ENCODE results near the gene ZNF217. TPM values are rescaled to one million over a fixed set of nuclear protein-coding genes. Genes with fewer than 3 reads are reported as not detected.
"Not testable (repeated sequence)": the region's sequence is repeated elsewhere in the genome, so short reads cannot be mapped to it uniquely, and the experiment has no call there.

The ZNF217 gene
- total and polyA plus RNA-seq, 2 donors (not counting 1 experiment from before 2014, with no cell fraction given): 14.5 to 22.0 TPM

DNA sequence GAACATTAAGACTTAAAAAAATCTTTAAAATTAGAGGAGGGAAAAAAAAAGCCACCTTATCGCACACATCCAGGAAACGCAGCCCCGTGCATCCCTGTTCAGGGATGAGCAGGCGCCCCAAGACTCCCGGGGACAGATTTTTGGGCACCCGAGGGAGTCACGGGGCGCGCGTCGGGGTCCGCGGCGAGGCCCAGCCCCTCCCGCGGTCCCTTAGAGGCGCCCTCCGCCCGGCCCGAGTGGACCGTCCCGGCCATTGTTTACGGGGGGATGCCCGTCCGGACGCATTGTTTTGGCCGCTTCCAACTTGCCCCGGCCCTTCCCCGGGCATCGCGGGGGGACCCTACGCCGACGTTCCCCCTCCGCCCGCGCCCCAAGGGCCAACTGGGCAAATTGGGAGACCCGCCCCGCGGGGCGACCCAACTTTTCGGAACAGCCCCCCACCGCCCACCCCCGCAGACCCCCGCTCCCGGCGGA is 610 bp downstream of the ZNF217 start:
- H3K79me2 ChIP-seq (ENCODE audit: control insufficient read depth, insufficient read depth, low read length): peaks cover 48% of the 10 kb centered on the region
- peak overlapping the region; percentile 77 for H3K27ac ChIP-seq (ENCODE audit: insufficient read depth, low read length)

DNA sequence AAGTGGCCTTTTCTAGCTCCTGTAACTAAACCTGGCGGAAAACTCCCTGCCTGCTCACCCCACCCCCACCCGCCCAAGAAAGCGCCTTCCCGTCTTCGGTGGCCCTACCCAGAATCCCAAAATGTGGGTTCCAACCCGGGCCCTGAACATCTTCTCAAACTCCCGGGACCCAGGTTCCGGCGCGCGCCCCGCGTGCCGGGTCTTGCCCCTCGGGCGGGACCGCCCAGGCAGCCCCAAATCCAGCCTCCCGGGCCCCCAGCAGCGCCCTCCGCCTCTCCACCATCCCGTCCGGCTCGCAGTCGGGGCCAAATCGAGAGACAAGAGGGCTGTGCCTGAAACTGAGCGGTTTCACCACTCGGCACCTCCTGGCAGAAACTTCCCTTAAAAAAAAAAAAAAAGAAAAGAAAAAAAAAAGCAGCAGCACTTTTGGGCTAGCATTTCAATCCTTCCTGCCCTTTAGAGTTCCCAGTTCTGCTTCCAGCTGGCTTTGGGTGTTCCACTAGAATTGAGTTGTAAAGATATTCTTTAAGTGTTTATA is 1.1 kb downstream of the ZNF217 start:
- H3K4me3 ChIP-seq (replicated peaks in 1 of 4; ENCODE audit: control extremely low read depth in 1 of 4, insufficient read depth in 1 of 4, low read depth in 3 of 4, low read length in 4 of 4): peak overlapping the region; percentile 62 to 83 (median 80)
- peak overlapping the region; percentile 79 for H3K4me2 ChIP-seq (ENCODE audit: extremely low read depth, insufficient read depth, low read length)
- peaks cover 50% of the 10 kb centered on the region for H3K79me2 ChIP-seq (ENCODE audit: control insufficient read depth, insufficient read depth, low read length)
- not testable (repeated sequence) for H2AFZ ChIP-seq (ENCODE audit: low read length); H3K4me1 ChIP-seq (ENCODE audit: control insufficient read depth, extremely low read depth, insufficient read depth, low read length); H4K20me1 ChIP-seq (ENCODE audit: control insufficient read depth, extremely low read depth, insufficient read depth, low read length); H3K36me3 ChIP-seq (ENCODE audit: control insufficient read depth, insufficient read depth, low read length); H3K27me3 ChIP-seq (ENCODE audit: control insufficient read depth, insufficient read depth, low read length); H3K9me3 ChIP-seq (ENCODE audit: control insufficient read depth, insufficient read depth, low read depth, low read length)
- H3K9ac ChIP-seq (ENCODE audit: insufficient read depth, low read length): peak overlapping the region; percentile 91
- H3K27ac ChIP-seq (ENCODE audit: insufficient read depth, low read length): peak overlapping the region; percentile 77
- peak; percentile 57 to 73 for DNase-seq (ENCODE audit: low read depth in 2 of 2)

More for the DNA sequence above, 610 bp downstream of the ZNF217 start:
- Histone ChIP-seq H3K27me3 (ENCODE audit: control insufficient read depth, insufficient read depth, low read length) (no peaks in the 10 kb centered on the region), H3K36me3 (ENCODE audit: control insufficient read depth, insufficient read depth, low read length) (no peaks in the 10 kb centered on the region), H3K9ac (ENCODE audit: insufficient read depth, low read length) (peak overlapping the region; percentile 91), H3K4me1 (ENCODE audit: control insufficient read depth, extremely low read depth, insufficient read depth, low read length) (peaks cover 2% of the 10 kb centered on the region), H4K20me1 (ENCODE audit: control insufficient read depth, extremely low read depth, insufficient read depth, low read length) (no peaks in the 10 kb centered on the region), H3K9me3 (ENCODE audit: control insufficient read depth, insufficient read depth, low read depth, low read length) (no peaks in the 10 kb centered on the region), H2AFZ (ENCODE audit: low read length) (no peak overlapping the region), H3K4me2 (ENCODE audit: extremely low read depth, insufficient read depth, low read length) (no peak overlapping the region), H3K4me3 (replicated peaks in 1 of 4; ENCODE audit: control extremely low read depth in 1 of 4, insufficient read depth in 1 of 4, low read depth in 3 of 4, low read length in 4 of 4) (peak overlapping the region; percentile 62 to 83 (median 80))
- no peak for DNase-seq (ENCODE audit: low read depth in 2 of 2)
- TF ChIP-seq, protein P1, sequence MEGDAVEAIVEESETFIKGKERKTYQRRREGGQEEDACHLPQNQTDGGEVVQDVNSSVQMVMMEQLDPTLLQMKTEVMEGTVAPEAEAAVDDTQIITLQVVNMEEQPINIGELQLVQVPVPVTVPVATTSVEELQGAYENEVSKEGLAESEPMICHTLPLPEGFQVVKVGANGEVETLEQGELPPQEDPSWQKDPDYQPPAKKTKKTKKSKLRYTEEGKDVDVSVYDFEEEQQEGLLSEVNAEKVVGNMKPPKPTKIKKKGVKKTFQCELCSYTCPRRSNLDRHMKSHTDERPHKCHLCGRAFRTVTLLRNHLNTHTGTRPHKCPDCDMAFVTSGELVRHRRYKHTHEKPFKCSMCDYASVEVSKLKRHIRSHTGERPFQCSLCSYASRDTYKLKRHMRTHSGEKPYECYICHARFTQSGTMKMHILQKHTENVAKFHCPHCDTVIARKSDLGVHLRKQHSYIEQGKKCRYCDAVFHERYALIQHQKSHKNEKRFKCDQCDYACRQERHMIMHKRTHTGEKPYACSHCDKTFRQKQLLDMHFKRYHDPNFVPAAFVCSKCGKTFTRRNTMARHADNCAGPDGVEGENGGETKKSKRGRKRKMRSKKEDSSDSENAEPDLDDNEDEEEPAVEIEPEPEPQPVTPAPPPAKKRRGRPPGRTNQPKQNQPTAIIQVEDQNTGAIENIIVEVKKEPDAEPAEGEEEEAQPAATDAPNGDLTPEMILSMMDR (conservative IDR thresholded peaks at IDR 0.05 in 1 of 2, IDR thresholded peaks at IDR 0.05 in 1 of 2; ENCODE audit: low read depth in 1 of 2, low read length in 2 of 2): no peak
- no peak for TF ChIP-seq EZH2 (IDR thresholded peaks at IDR 0.05; ENCODE audit: low read length, missing control alignments)

DNA sequence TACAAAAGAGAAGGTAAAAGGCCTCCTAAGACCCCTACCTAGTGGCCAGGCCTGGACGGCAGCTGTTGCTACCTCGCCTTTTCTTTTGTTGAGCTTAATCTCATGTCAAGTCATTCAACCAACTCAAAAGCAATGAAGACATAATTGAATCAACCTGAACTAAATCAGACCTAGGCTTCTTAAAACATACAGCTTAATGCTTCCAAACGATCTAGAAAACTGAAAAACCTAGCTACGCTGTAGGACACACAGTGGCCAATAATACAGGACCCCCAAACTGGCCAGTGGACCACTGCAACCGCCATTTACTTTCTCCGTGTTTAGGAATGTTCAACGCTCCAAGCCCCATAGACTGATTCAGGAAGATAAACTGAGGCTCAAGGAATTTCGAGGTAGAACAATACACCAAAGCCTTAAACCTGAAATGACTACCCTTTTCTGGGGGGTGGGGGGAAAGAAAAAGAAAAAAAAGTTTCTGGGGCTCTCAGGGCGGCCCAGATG is 1.6 kb downstream of the ZNF217 start:
- H3K79me2 ChIP-seq (ENCODE audit: control insufficient read depth, insufficient read depth, low read length): peaks cover 54% of the 10 kb centered on the region
- peak overlapping the region; percentile 79 for H3K4me2 ChIP-seq (ENCODE audit: extremely low read depth, insufficient read depth, low read length)
- H3K4me3 ChIP-seq (replicated peaks in 1 of 4; ENCODE audit: control extremely low read depth in 1 of 4, insufficient read depth in 1 of 4, low read depth in 3 of 4, low read length in 4 of 4): peak overlapping the region; percentile 62 to 83 (median 80)
- H3K27me3 ChIP-seq (ENCODE audit: control insufficient read depth, insufficient read depth, low read length); H2AFZ ChIP-seq (ENCODE audit: low read length); H3K9me3 ChIP-seq (ENCODE audit: control insufficient read depth, insufficient read depth, low read depth, low read length); H3K36me3 ChIP-seq (ENCODE audit: control insufficient read depth, insufficient read depth, low read length); DNase-seq (ENCODE audit: low read depth in 2 of 2); H3K4me1 ChIP-seq (ENCODE audit: control insufficient read depth, extremely low read depth, insufficient read depth, low read length); H4K20me1 ChIP-seq (ENCODE audit: control insufficient read depth, extremely low read depth, insufficient read depth, low read length): not testable (repeated sequence)
- H3K9ac ChIP-seq (ENCODE audit: insufficient read depth, low read length): peak overlapping the region; percentile 91
- peak overlapping the region; percentile 77 for H3K27ac ChIP-seq (ENCODE audit: insufficient read depth, low read length)

GRCh38 chr20:53591206-53591741 is 2.4 kb downstream of the ZNF217 start:
- H3K79me2 ChIP-seq (ENCODE audit: control insufficient read depth, insufficient read depth, low read length): peaks cover 62% of the 10 kb centered on the region

GRCh38 chr20:53590608-53591007 is 3.0 kb downstream of the ZNF217 start:
- peaks cover 68% of the 10 kb centered on the region for H3K79me2 ChIP-seq (ENCODE audit: control insufficient read depth, insufficient read depth, low read length)
- H3K4me2 ChIP-seq (ENCODE audit: extremely low read depth, insufficient read depth, low read length): peak overlapping the region; percentile 83
- not testable (repeated sequence) for H3K4me1 ChIP-seq (ENCODE audit: control insufficient read depth, extremely low read depth, insufficient read depth, low read length); H3K9me3 ChIP-seq (ENCODE audit: control insufficient read depth, insufficient read depth, low read depth, low read length); H4K20me1 ChIP-seq (ENCODE audit: control insufficient read depth, extremely low read depth, insufficient read depth, low read length); H3K36me3 ChIP-seq (ENCODE audit: control insufficient read depth, insufficient read depth, low read length); H3K27me3 ChIP-seq (ENCODE audit: control insufficient read depth, insufficient read depth, low read length); H3K9ac ChIP-seq (ENCODE audit: insufficient read depth, low read length); DNase-seq (ENCODE audit: low read depth in 2 of 2); H2AFZ ChIP-seq (ENCODE audit: low read length)
- H3K4me3 ChIP-seq (replicated peaks in 1 of 4; ENCODE audit: control extremely low read depth in 1 of 4, insufficient read depth in 1 of 4, low read depth in 3 of 4, low read length in 4 of 4): peak overlapping the region in 3 of 4 experiments; percentile 78 to 83 (median 81)
- peak overlapping the region; percentile 77 for H3K27ac ChIP-seq (ENCODE audit: insufficient read depth, low read length)

More at GRCh38 chr20:53591206-53591741, 2.4 kb downstream of the ZNF217 start:
- peak overlapping the region; percentile 77 for H3K27ac ChIP-seq (ENCODE audit: insufficient read depth, low read length)
- not testable (repeated sequence) for H3K9me3 ChIP-seq (ENCODE audit: control insufficient read depth, insufficient read depth, low read depth, low read length); H2AFZ ChIP-seq (ENCODE audit: low read length); H3K36me3 ChIP-seq (ENCODE audit: control insufficient read depth, insufficient read depth, low read length); DNase-seq (ENCODE audit: low read depth in 2 of 2); H4K20me1 ChIP-seq (ENCODE audit: control insufficient read depth, extremely low read depth, insufficient read depth, low read length); H3K27me3 ChIP-seq (ENCODE audit: control insufficient read depth, insufficient read depth, low read length); H3K4me1 ChIP-seq (ENCODE audit: control insufficient read depth, extremely low read depth, insufficient read depth, low read length)
- peak overlapping the region; percentile 24 for H3K9ac ChIP-seq (ENCODE audit: insufficient read depth, low read length)
- H3K4me3 ChIP-seq (replicated peaks in 1 of 4; ENCODE audit: control extremely low read depth in 1 of 4, insufficient read depth in 1 of 4, low read depth in 3 of 4, low read length in 4 of 4): peak overlapping the region; percentile 62 to 83 (median 80)
- H3K4me2 ChIP-seq (ENCODE audit: extremely low read depth, insufficient read depth, low read length): peak overlapping the region; percentile 73

DNA sequence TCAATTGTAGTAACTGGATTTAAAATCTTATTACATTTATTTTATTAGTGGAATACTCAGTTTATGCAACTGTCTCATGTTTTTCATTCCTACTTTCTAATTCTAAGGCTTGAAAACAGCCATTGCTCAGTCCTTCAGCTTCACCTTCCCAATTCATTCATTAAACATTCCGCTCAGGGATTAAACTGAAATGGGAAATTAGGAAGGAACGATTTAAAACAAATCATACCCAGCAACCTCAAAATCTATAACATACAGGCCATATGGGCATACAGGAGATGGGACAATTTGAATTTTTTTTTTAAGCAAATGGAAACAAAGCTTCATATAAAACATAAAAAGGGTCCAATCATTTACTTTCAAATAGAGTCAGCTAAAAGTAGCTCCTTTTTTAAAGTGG is 3.5 kb downstream of the ZNF217 start:
- Histone ChIP-seq H3K4me2 (ENCODE audit: extremely low read depth, insufficient read depth, low read length) (peak overlapping the region; percentile 77), H3K4me3 (replicated peaks in 1 of 4; ENCODE audit: control extremely low read depth in 1 of 4, insufficient read depth in 1 of 4, low read depth in 3 of 4, low read length in 4 of 4) (peak overlapping the region; percentile 3 to 52 (median 31)), H3K79me2 (ENCODE audit: control insufficient read depth, insufficient read depth, low read length) (peaks cover 73% of the 10 kb centered on the region)
- not testable (repeated sequence) for H3K9ac ChIP-seq (ENCODE audit: insufficient read depth, low read length); H3K4me1 ChIP-seq (ENCODE audit: control insufficient read depth, extremely low read depth, insufficient read depth, low read length); H3K36me3 ChIP-seq (ENCODE audit: control insufficient read depth, insufficient read depth, low read length); H3K27me3 ChIP-seq (ENCODE audit: control insufficient read depth, insufficient read depth, low read length); H3K27ac ChIP-seq (ENCODE audit: insufficient read depth, low read length); DNase-seq (ENCODE audit: low read depth in 2 of 2); H2AFZ ChIP-seq (ENCODE audit: low read length); H3K9me3 ChIP-seq (ENCODE audit: control insufficient read depth, insufficient read depth, low read depth, low read length); H4K20me1 ChIP-seq (ENCODE audit: control insufficient read depth, extremely low read depth, insufficient read depth, low read length)

Measured in fibroblast of lung (primary cell).